ENCODE data around the gene GRM6. TPM values are rescaled to one million over a fixed set of nuclear protein-coding genes. Genes with fewer than 3 reads are reported as not detected.

Gene GRM6
- total RNA-seq, 4 donors from 2014 or later: not detected

- no peak for TF ChIP-seq CTCF (IDR thresholded peaks at IDR 0.05; ENCODE audit: low read depth)
Measured at GRCh38 chr5:178981381-178981780, 13.7 kb downstream of the GRM6 start.

- TF ChIP-seq CTCF (IDR thresholded peaks at IDR 0.05; ENCODE audit: low read depth): no peak
Measured at GRCh38 chr5:178965465-178966055, 29.6 kb downstream of the GRM6 start.

GRCh38 chr5:178941361-178941760 is 53.8 kb downstream of the GRM6 start:
- TF ChIP-seq CTCF (IDR thresholded peaks at IDR 0.05; ENCODE audit: low read depth): no peak

GRCh38 chr5:178940569-178941360 is 54.4 kb downstream of the GRM6 start, which contains the start of gene ZNF454:
Gene ZNF454, plus strand, starts transcription at chr5:178941198. Its CDS starts 1,594 bp downstream, at chr5:178942792.
- TF ChIP-seq CTCF (IDR thresholded peaks at IDR 0.05; ENCODE audit: low read depth): no peak

GRCh38 chr5:178931846-178932760 is 63.0 kb downstream of the GRM6 start:
- no peak for TF ChIP-seq CTCF (IDR thresholded peaks at IDR 0.05; ENCODE audit: low read depth)

Other genes with a start within 250 kb of the GRM6 start
- 10 to 100 TPM; 18.9 to 30.0 (median 20.2) TPM for gene ZNF354B, start 135.4 kb downstream of the GRM6 start, total RNA-seq
- 1 to 10 TPM; 1.5 to 3.6 (median 2.7) TPM for gene ZFP2, start 99.4 kb downstream of the GRM6 start, total RNA-seq
- gene ZNF454, start 54.1 kb downstream of the GRM6 start, total RNA-seq: 1 to 10 TPM in 2 of 4 donors, under 1 TPM in 2; 0.51 to 2.3 (median 1.1) TPM
- 1 to 10 TPM; 4.0 to 7.2 (median 4.7) TPM for gene ZNF879, start 28.5 kb upstream of the GRM6 start, total RNA-seq
- gene ZNF354C, start 65.1 kb upstream of the GRM6 start, total RNA-seq: 1 to 10 TPM; 6.5 to 7.5 (median 7.1) TPM